ENCODE measurements around the gene RAB44. TPM values are rescaled to one million over a fixed set of nuclear protein-coding genes. Genes with fewer than 3 reads are reported as not detected.

Gene RAB44
- total and polyA plus RNA-seq, 2 of the 13 experiments (the other 11 are each of a cell fraction or from before 2014, with no cell fraction given) = not detected

DNA sequence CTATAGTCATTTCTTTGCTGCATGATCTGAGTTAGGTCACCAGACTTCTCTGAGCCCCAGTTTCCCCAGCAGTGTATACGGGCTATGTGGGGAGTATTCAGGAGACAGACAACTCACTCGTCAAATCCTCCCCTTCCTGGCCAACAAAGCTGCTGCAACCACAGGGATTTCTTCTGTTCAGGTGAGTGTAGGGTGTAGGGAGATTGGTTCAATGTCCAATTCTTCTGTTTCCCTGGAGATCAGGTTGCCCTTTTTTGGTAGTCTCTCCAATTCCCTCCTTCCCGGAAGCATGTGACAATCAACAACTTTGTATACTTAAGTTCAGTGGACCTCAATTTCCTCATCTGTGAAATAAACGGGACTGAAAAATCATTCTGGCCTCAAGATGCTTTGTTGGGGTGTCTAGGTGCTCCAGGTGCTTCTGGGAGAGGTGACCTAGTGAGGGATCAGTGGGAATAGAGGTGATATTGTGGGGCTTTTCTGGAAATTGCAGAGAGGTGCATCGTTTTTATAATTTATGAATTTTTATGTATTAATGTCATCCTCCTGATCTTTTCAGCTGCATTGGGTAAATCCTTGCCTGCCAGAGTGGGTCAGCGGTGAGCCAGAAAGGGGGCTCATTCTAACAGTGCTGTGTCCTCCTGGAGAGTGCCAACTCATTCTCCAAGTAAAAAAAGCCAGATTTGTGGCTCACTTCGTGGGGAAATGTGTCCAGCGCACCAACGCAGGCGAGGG is 19.7 kb upstream of the RAB44 start (continued):
- TF ChIP-seq RFXAP (CRISPR knock-in tag; IDR thresholded peaks at IDR 0.05; ENCODE audit: borderline replicate concordance) (0 out of 2 replicates have a peak, but pooled peaks have one; percentile 4), ZNF547 (CRISPR knock-in tag; IDR thresholded peaks at IDR 0.05) (no peak; the same call in 1 of the 2 replicates), RXRB (CRISPR knock-in tag; IDR thresholded peaks at IDR 0.05; ENCODE audit: borderline replicate concordance) (peak; percentile 75; the same call in 1 of the 2 replicates), NCOA2 (CRISPR knock-in tag; IDR thresholded peaks at IDR 0.05) (peak; percentile 65), ZSCAN30 (CRISPR knock-in tag; IDR thresholded peaks at IDR 0.05) (no peak), ZNF329 (CRISPR knock-in tag; IDR thresholded peaks at IDR 0.05; ENCODE audit: low read depth) (no peak), NR3C1 (CRISPR knock-in tag; IDR thresholded peaks at IDR 0.05) (no peak), CHCHD3 (CRISPR knock-in tag; IDR thresholded peaks at IDR 0.05) (no peak), TGIF2 (CRISPR knock-in tag; IDR thresholded peaks at IDR 0.05) (peak; percentile 79), KMT2B (CRISPR knock-in tag; IDR thresholded peaks at IDR 0.05) (0 out of 2 replicates have a peak, but pooled peaks have one; percentile 12), ZNF335 (CRISPR knock-in tag; IDR thresholded peaks at IDR 0.05) (peak; percentile 13; the same call in 1 of the 2 replicates), AHR (CRISPR knock-in tag; IDR thresholded peaks at IDR 0.05) (peak; percentile 7; the same call in 1 of the 2 replicates)
- TF ChIP-seq, protein P1, sequence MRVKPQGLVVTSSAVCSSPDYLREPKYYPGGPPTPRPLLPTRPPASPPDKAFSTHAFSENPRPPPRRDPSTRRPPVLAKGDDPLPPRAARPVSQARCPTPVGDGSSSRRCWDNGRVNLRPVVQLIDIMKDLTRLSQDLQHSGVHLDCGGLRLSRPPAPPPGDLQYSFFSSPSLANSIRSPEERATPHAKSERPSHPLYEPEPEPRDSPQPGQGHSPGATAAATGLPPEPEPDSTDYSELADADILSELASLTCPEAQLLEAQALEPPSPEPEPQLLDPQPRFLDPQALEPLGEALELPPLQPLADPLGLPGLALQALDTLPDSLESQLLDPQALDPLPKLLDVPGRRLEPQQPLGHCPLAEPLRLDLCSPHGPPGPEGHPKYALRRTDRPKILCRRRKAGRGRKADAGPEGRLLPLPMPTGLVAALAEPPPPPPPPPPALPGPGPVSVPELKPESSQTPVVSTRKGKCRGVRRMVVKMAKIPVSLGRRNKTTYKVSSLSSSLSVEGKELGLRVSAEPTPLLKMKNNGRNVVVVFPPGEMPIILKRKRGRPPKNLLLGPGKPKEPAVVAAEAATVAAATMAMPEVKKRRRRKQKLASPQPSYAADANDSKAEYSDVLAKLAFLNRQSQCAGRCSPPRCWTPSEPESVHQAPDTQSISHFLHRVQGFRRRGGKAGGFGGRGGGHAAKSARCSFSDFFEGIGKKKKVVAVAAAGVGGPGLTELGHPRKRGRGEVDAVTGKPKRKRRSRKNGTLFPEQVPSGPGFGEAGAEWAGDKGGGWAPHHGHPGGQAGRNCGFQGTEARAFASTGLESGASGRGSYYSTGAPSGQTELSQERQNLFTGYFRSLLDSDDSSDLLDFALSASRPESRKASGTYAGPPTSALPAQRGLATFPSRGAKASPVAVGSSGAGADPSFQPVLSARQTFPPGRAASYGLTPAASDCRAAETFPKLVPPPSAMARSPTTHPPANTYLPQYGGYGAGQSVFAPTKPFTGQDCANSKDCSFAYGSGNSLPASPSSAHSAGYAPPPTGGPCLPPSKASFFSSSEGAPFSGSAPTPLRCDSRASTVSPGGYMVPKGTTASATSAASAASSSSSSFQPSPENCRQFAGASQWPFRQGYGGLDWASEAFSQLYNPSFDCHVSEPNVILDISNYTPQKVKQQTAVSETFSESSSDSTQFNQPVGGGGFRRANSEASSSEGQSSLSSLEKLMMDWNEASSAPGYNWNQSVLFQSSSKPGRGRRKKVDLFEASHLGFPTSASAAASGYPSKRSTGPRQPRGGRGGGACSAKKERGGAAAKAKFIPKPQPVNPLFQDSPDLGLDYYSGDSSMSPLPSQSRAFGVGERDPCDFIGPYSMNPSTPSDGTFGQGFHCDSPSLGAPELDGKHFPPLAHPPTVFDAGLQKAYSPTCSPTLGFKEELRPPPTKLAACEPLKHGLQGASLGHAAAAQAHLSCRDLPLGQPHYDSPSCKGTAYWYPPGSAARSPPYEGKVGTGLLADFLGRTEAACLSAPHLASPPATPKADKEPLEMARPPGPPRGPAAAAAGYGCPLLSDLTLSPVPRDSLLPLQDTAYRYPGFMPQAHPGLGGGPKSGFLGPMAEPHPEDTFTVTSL (CRISPR knock-in tag; IDR thresholded peaks at IDR 0.05; ENCODE audit: borderline replicate concordance) = peak; percentile 33; the same call in 1 of the 2 replicates
- TF ChIP-seq, protein P2, sequence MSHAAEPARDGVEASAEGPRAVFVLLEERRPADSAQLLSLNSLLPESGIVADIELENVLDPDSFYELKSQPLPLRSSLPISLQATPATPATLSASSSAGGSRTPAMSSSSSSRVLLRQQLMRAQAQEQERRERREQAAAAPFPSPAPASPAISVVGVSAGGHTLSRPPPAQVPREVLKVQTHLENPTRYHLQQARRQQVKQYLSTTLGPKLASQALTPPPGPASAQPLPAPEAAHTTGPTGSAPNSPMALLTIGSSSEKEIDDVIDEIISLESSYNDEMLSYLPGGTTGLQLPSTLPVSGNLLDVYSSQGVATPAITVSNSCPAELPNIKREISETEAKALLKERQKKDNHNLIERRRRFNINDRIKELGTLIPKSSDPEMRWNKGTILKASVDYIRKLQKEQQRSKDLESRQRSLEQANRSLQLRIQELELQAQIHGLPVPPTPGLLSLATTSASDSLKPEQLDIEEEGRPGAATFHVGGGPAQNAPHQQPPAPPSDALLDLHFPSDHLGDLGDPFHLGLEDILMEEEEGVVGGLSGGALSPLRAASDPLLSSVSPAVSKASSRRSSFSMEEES (CRISPR knock-in tag; IDR thresholded peaks at IDR 0.05) = peak; percentile 54; the same call in 1 of the 2 replicates
- TF ChIP-seq, protein P3, sequence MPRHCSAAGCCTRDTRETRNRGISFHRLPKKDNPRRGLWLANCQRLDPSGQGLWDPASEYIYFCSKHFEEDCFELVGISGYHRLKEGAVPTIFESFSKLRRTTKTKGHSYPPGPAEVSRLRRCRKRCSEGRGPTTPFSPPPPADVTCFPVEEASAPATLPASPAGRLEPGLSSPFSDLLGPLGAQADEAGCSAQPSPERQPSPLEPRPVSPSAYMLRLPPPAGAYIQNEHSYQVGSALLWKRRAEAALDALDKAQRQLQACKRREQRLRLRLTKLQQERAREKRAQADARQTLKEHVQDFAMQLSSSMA (CRISPR knock-in tag; IDR thresholded peaks at IDR 0.05) = no peak
- TF ChIP-seq, protein P4, sequence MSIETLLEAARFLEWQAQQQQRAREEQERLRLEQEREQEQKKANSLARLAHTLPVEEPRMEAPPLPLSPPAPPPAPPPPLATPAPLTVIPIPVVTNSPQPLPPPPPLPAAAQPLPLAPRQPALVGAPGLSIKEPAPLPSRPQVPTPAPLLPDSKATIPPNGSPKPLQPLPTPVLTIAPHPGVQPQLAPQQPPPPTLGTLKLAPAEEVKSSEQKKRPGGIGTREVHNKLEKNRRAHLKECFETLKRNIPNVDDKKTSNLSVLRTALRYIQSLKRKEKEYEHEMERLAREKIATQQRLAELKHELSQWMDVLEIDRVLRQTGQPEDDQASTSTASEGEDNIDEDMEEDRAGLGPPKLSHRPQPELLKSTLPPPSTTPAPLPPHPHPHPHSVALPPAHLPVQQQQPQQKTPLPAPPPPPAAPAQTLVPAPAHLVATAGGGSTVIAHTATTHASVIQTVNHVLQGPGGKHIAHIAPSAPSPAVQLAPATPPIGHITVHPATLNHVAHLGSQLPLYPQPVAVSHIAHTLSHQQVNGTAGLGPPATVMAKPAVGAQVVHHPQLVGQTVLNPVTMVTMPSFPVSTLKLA (IDR thresholded peaks at IDR 0.05) = peak; percentile 12; the same call in 1 of the 2 replicates
